ENCODE measurements around the gene ADAM23.

- TF ChIP-seq EZH2 (IDR thresholded peaks at IDR 0.05; ENCODE audit: low read length) (no peak), CTCF (optimal IDR thresholded peaks at IDR 0.05 in 1 of 3, IDR thresholded peaks at IDR 0.05 in 1 of 3, conservative IDR thresholded peaks at IDR 0.05 in 1 of 3; ENCODE audit: extremely low read depth in 1 of 3, insufficient read depth in 2 of 3, low read length in 3 of 3) (no peak)
These were observed 21.3 kb downstream of the ADAM23 start for GRCh38 chr2:206464597-206464996.

All from keratinocyte (primary cell).